Stimulated activated CD4-positive, alpha-beta T cell treated with anti-CD3 and anti-CD28 coated beads, TNF-alpha, amount 100 ng/mL, for 1 hour (primary cell): Measurements from ENCODE around the gene PCCA.

Source experiments
- DNase-seq, 3 donors: peaks; one replicate each; pipeline ENCODE4 v3.0.0-alpha.2; 2020; ENCODE audit warnings: low read depth in 3 of 3, low spot score in 1 of 3

PCCA gene

GRCh38 chr13:100397627-100398026, 308.7 kb downstream of the PCCA start:
- no peak for DNase-seq

- no peak for DNase-seq
Observed at GRCh38 chr13:100398360-100398759, 309.5 kb downstream of the PCCA start.

GRCh38 chr13:100399455-100399854, 310.6 kb downstream of the PCCA start:
- no peak for DNase-seq

GRCh38 chr13:100403675-100404074, 314.8 kb downstream of the PCCA start:
- no peak for DNase-seq

GRCh38 chr13:100409132-100409531, 320.2 kb downstream of the PCCA start:
- DNase-seq = no peak

GRCh38 chr13:100423375-100423774, 334.5 kb downstream of the PCCA start:
- DNase-seq = no peak

GRCh38 chr13:100428986-100429385, 340.1 kb downstream of the PCCA start:
- no peak for DNase-seq

- DNase-seq = no peak
Observed at GRCh38 chr13:100432611-100433010, 343.7 kb downstream of the PCCA start.

GRCh38 chr13:100433475-100433874, 344.6 kb downstream of the PCCA start:
- no peak for DNase-seq

- DNase-seq = no peak
Observed at GRCh38 chr13:100434010-100434763, 345.3 kb downstream of the PCCA start.

- DNase-seq = no peak
Observed at GRCh38 chr13:100436099-100436498, 347.2 kb downstream of the PCCA start.

- DNase-seq = no peak
Observed at GRCh38 chr13:100438059-100438788, 349.3 kb downstream of the PCCA start.

- DNase-seq = no peak
Observed at GRCh38 chr13:100439247-100439970, 350.5 kb downstream of the PCCA start.

- no peak for DNase-seq
Observed at GRCh38 chr13:100440751-100441425, 352.0 kb downstream of the PCCA start.

- no peak for DNase-seq
Observed at GRCh38 chr13:100442095-100442832, 353.4 kb downstream of the PCCA start.

GRCh38 chr13:100443278-100443997, 354.5 kb downstream of the PCCA start:
- no peak for DNase-seq

GRCh38 chr13:100443998-100444328, 355.1 kb downstream of the PCCA start:
- no peak for DNase-seq

- DNase-seq = no peak
Observed at GRCh38 chr13:100447831-100448230, 358.9 kb downstream of the PCCA start.

- DNase-seq = no peak
Observed at GRCh38 chr13:100451923-100452322, 363.0 kb downstream of the PCCA start.

- DNase-seq = no peak
Observed at GRCh38 chr13:100454876-100455275, 366.0 kb downstream of the PCCA start.
